NCI-H128 (cell line): ENCODE data around the gene CDX2.

Experiments used
- DNase-seq: peaks from one replicate; lab custom pipeline; 2025; ENCODE audit not compliant: unreplicated experiment; lab: John Stamatoyannopoulos, UW

The CDX2 gene

DNA sequence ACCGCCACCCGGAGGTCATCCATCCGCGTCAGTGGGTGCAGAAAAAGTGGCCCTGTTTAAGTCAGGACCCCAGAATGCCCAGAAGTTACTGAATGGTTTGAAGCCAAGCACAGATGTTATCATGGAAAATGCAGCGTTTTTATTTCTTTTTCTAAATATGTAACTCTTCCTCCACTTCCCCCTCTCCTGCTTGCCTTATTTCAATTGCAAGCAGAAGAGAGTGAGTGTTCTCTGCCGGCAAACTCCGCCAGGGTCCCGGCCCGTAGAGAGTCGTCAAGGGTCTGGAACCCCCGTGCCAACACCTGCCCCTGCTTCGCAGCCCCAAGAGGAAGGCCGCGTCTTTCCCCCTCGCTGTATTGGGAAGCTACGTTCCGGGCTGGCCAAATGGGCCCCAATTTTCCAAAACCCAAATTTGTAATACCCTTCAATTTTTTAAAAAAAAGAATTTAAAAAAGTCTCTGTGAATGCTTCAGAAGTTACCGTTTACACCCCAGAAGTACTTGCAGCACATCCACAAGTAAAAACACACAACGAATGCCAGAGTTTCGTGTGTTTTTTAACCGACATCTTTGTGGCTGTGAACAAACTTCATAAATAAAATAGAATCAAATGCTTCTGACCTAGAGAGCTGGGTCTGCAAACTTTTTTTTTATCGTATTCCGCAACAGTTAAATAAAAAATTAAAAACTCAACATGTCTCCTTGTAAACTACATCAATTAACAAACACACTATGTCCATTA lies 50.0 kb downstream of the CDX2 start:
- DNase-seq: no peak

- no peak for DNase-seq
These were observed 50.8 kb downstream of the CDX2 start for GRCh38 chr13:27918041-27918917.

GRCh38 chr13:27917121-27917947 lies 51.8 kb downstream of the CDX2 start:
- DNase-seq: no peak

- no peak for DNase-seq
These were observed 53.6 kb downstream of the CDX2 start for GRCh38 chr13:27915301-27916207.

GRCh38 chr13:27913160-27913559 lies 56.0 kb downstream of the CDX2 start:
- DNase-seq: no peak

GRCh38 chr13:27911521-27911920 lies 57.6 kb downstream of the CDX2 start:
- no peak for DNase-seq
